Activated gamma-delta T cell (primary cell): ENCODE results near the gene KLHDC8A.
"Not testable (repeated sequence)": the region's sequence is repeated elsewhere in the genome, so short reads cannot be mapped to it uniquely, and the experiment has no call there.

Experiments
- DNase-seq: peaks from one replicate; lab custom pipeline; 2025; lab: John Stamatoyannopoulos, UW

KLHDC8A gene

GRCh38 chr1:205371871-205372660 lies 15.3 kb upstream of the KLHDC8A start:
- DNase-seq: no peak

- no peak for DNase-seq
Measured at GRCh38 chr1:205370780-205371179, 14.1 kb upstream of the KLHDC8A start.

GRCh38 chr1:205369701-205370123 lies 13.0 kb upstream of the KLHDC8A start:
- no peak for DNase-seq

DNA sequence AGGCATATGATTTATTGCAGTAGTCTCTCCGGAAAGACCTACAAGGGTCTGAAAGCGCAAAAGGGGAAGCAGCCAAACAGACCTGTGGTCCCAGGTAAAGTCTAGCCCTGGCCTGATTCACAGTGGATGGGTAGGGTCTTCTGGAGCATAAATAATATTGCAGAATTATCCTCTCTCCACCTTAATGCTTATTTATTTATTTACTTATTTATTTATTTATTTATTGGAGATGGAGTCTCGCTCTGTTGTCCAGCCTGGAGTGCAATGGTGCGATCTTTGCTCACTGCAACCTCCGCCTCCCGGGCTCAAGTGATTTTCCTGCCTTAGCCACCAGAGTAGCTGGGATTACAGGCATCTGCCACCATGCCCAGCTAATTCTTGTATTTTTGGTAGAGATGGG lies 11.8 kb upstream of the KLHDC8A start:
- DNase-seq: no peak

DNA sequence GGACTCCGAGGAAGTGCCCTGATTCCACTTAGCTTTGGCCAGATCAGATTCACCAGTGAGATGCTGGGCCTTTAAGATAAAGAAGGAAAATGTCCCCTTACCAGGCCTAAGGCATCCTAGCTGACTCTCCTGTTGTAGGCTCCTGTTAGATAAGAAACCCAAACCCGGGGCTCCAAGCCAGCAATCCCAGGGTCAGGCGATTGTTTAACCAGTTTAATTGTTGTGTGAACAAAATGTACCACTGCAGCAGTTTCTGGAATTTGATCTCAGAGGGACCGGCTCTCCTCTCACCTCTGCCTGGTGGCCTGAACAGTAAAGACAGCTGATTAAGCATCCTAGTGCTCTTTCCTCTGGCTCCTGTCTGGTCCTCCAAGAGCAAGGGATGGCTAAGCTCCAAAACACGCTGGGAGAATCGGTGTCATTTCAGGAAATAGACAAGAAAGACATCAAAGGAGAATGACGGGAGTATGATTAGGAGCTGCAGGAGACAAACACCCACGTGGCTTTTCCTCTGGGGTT lies 9.3 kb upstream of the KLHDC8A start:
- no peak for DNase-seq

- DNase-seq: not testable (repeated sequence)
Measured at GRCh38 chr1:205365086-205365485, 8.4 kb upstream of the KLHDC8A start.

DNA sequence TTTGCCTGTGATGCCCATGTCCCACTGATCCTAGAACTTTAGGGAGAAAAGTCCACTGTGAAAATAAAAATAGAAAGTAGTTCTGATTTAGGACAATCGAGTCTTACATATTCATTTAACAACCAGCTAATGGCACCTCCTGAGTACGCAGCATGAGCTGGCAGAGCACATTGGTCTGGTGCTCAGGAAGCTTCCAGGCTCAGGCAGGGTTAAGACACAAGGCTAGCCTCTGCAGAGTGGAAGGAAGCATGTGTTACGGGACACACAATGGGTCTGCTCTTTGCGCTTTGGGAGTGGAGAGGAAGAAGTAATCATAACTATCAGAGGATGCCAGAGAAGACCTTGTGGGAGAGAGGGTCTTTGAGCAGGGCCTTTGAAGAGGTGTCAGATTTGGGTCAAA lies 4.2 kb upstream of the KLHDC8A start:
- no peak for DNase-seq

DNA sequence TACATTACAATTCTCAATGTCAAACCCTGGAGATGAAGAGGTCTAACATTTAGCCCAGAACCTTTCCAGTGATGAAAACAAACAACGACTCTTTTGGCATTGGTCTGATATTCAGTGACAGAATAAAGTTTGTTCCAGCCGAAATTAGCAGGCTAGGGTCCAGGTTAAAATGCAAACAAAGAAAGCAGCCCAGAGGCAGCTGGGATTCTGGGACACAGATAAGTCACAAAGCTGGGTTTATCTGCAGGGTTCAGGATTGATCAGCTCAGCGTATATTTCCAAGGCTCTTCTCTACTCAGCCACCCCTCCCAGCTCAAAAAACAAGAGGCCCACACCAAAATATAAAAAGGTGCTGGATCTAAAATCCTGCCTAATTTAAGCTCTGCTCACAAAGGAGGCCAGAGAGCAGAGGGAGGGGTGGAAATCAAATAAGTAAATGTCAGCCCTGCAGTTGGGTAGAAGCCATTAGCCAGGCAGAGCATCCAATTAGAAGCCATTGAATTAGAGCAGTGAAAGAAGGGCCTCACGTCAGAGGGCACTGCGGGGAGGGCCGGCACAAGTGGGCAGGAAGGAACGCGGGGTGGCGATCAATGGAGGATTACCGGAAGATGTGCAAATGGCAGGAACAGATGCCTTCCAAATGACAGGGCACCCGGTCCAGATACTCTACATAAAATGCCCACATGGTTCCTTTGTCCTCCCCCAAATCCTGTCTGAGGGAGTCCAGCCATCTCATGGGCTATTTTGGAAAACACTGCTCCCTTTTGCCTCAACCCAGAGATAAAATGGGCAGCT lies 3.2 kb upstream of the KLHDC8A start:
- no peak for DNase-seq

- DNase-seq: no peak
Measured at GRCh38 chr1:205358579-205358978, 1.9 kb upstream of the KLHDC8A start.

GRCh38 chr1:205357567-205357966 lies 845 bp upstream of the KLHDC8A start:
- no peak for DNase-seq

DNA sequence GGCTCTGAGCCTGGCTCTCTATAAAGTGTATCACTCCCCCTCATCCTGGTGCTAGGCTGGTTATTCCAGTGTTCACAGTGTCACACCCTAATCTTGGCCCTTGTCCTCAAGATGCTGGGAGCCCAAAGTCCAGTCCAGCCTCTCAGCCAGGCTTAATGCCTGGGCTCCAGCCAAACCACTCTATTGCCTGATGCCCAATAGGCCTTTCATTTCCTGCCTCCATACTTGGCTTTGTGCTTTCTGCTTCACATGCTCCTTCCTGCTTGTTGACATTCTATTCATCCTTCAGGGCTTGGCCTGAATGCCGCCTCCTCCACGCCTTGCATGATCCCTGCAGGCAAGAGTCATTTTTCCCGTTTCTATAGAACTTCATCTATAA lies 1.7 kb downstream of the KLHDC8A start:
- no peak for DNase-seq

GRCh38 chr1:205354259-205355074 lies 2.3 kb downstream of the KLHDC8A start:
- no peak for DNase-seq

DNA sequence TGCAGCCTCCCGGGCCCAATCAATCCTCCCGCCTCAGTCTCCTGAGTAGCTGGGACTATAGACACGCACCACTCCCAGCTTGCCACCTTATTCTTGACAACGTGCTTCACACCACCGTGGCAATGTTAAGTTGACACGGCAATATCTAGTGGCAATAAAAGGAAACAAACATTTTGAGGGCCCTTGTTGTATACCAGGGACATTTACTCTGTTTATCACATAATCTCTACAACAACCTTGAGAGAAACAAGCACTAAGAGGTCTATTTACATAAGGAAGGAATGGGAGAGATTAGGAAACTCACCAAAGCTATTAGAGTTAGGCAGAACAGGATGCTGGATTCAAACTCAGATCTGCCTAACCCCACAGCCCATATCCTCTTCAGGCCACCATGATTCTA lies 3.1 kb downstream of the KLHDC8A start:
- DNase-seq: no peak

GRCh38 chr1:205353191-205353590 lies 3.5 kb downstream of the KLHDC8A start:
- no peak for DNase-seq

DNA sequence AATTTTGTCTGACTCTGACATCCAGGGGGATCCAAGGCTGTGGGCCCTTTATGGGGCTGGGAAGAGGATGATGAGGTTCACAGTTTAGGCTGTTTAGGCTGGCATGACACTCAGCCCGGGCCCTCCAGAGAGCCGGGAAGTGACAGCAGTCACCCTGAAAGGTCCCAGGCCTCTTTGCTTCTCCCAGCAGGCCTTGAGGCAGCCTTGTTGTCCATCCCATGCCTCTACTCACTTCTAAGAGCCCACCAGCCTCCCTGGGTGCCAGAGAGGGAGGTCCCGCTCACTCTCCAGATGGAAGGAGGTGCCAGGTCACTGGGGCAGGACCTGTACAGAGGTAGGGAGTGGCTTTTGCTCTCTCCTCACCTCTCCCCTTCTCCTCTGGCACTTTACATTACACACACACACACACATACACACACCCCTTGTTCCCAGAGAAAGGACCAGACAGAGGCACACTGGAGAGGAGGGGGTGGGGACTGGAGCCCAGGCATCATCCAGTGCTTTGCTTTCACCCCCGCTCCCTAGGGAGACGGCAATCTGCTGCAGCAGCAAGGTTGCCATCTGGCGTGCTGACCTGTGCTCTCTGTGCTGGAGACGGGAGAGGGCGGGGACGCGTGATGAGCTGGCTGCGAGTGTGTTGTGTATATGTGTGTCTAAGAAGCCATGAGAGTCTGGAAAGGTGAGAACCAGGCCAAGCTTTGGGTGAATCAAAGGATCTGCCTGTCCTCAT lies 4.6 kb downstream of the KLHDC8A start:
- no peak for DNase-seq

- DNase-seq: no peak
Measured at GRCh38 chr1:205350691-205351141, 6.0 kb downstream of the KLHDC8A start.

DNA sequence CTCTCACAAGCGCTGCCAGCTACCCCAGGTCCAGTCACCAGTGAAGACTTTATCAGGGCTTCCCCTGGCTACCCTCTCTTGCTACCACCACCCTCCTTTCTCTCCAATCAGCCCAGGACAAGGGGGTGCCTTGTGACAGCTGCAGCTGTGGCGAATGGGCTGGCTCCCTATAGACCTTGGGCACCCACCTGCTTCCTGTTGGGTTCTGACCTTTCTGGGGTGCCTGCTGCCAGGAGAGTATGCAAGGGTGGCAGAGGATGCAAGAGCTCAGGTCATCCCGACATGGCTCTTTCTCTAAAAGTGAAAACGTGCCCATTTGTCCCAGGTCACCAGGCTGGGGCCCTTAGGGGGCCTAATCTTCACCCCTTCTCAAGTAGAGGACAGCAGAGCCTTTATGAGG lies 6.6 kb downstream of the KLHDC8A start:
- DNase-seq: no peak

- DNase-seq: no peak
Measured at GRCh38 chr1:205348554-205349487, 7.9 kb downstream of the KLHDC8A start.

- DNase-seq: no peak
Measured at GRCh38 chr1:205346956-205347574, 9.7 kb downstream of the KLHDC8A start.

- DNase-seq: no peak
Measured at GRCh38 chr1:205345761-205346160, 11.0 kb downstream of the KLHDC8A start.
